Measurements from ENCODE around the gene CFAP74.

GRCh38 chr1:1920057-1920607 is 83.5 kb downstream of the CFAP74 start:
- TF ChIP-seq, protein P1, sequence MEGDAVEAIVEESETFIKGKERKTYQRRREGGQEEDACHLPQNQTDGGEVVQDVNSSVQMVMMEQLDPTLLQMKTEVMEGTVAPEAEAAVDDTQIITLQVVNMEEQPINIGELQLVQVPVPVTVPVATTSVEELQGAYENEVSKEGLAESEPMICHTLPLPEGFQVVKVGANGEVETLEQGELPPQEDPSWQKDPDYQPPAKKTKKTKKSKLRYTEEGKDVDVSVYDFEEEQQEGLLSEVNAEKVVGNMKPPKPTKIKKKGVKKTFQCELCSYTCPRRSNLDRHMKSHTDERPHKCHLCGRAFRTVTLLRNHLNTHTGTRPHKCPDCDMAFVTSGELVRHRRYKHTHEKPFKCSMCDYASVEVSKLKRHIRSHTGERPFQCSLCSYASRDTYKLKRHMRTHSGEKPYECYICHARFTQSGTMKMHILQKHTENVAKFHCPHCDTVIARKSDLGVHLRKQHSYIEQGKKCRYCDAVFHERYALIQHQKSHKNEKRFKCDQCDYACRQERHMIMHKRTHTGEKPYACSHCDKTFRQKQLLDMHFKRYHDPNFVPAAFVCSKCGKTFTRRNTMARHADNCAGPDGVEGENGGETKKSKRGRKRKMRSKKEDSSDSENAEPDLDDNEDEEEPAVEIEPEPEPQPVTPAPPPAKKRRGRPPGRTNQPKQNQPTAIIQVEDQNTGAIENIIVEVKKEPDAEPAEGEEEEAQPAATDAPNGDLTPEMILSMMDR (IDR thresholded peaks at IDR 0.05; ENCODE audit: borderline replicate concordance, extremely low read depth, low read length, poor library complexity, severe bottlenecking): no peak
- TF ChIP-seq EZH2 (IDR thresholded peaks at IDR 0.05; ENCODE audit: borderline replicate concordance, low read depth, low read length, severe bottlenecking): no peak

All from DND-41 (cell line).